Measurements from ENCODE around the gene ZSCAN31.

The ZSCAN31 gene

DNA sequence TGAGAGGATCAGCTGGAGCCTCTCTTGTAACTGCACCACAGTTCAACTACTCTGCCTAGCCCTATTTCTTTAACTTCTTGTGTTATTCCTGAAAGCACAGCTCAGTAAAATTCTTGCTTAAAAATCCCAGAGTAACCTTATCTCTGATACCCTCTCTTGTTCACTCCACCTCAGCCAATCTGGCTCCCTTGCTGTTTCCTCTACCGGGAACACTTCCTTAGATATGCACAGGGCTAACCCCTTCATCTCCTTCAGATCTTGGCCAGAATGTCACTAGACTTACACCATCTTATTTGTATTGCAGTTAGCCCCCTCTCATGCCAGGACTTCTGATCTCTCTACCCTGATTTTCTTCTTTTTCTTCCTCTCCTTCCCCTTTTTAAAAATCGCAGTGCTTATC is 11.2 kb upstream of the ZSCAN31 start:
- no peak for TF ChIP-seq CTCF (IDR thresholded peaks at IDR 0.05; ENCODE audit: low read depth, low read length)
- no peak for DNase-seq (ENCODE audit: low read depth in 2 of 2)
- H3K4me3 ChIP-seq (replicated peaks in 1 of 2; ENCODE audit: low read depth in 2 of 2, low read length in 2 of 2), result no peak overlapping the region

DNA sequence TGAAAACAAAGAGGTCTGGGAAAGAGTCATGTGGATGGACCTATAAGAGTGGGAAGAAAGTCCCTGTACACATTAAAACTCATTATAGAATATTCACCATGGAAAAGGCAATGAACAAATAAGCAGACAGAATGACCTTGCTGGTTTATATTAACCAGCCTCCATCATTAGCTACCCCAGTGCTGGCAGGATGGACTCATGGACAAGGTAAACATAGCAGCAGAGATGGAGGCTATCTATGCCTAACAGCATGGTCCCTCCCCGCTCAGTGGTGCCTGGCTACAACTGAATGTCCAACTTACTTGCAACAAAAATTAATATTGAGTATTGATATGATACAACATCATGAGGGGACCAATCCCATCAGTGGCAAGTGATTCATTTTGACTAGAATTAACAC is 9.3 kb upstream of the ZSCAN31 start:
- TF ChIP-seq CTCF (IDR thresholded peaks at IDR 0.05; ENCODE audit: low read depth, low read length), result no peak
- DNase-seq (ENCODE audit: low read depth in 2 of 2), result no peak
- no peak overlapping the region for H3K4me3 ChIP-seq (replicated peaks in 1 of 2; ENCODE audit: low read depth in 2 of 2, low read length in 2 of 2)

GRCh38 chr6:28343898-28344677 is 8.1 kb upstream of the ZSCAN31 start:
- no peak for TF ChIP-seq CTCF (IDR thresholded peaks at IDR 0.05; ENCODE audit: low read depth, low read length)
- DNase-seq (ENCODE audit: low read depth in 2 of 2), result no peak
- H3K4me3 ChIP-seq (replicated peaks in 1 of 2; ENCODE audit: low read depth in 2 of 2, low read length in 2 of 2), result no peak overlapping the region

DNA sequence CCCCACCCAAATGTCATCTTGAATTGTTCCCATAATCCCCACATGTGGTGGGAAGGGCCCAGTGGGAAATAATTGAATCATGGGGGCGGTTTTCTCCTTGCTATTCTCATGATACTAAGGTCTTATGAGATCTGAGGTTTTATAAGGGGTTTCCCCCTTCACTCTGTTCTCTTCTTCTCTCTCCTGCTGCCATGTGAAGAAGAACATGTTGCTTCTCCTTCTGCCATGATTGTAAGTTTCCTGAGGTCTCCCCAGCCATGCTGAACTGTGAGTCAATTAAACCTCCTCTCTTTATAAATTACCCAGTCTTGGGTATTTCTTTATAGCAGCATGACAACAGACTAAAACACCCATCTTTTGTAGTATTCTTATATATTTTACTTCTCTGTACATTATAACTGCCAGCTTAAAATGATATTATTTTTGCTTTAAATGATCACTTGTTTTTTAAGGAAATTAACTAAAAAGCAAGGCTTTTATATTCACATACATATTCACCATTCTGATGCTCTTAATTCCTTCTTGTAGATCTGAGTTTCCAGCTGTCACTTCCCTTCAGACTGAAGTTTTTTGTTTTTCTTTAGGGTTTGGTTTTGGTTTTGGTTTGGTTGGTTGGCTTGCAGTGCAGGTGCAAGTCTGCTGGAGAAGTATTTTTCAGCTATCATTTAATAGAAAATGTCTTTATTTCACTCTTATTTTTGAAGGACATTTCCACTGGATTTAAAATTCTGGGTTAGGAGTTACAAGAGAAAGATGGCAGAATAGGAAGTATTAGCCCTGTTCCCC is 4.6 kb upstream of the ZSCAN31 start:
- TF ChIP-seq CTCF (IDR thresholded peaks at IDR 0.05; ENCODE audit: low read depth, low read length), result no peak
- DNase-seq (ENCODE audit: low read depth in 2 of 2), result no peak
- H3K4me3 ChIP-seq (replicated peaks in 1 of 2; ENCODE audit: low read depth in 2 of 2, low read length in 2 of 2), result no peak overlapping the region

- DNase-seq (ENCODE audit: low read depth in 2 of 2), result no peak
- TF ChIP-seq CTCF (IDR thresholded peaks at IDR 0.05; ENCODE audit: low read depth, low read length), result no peak
- H3K4me3 ChIP-seq (replicated peaks in 1 of 2; ENCODE audit: low read depth in 2 of 2, low read length in 2 of 2), result no peak overlapping the region
These were observed 1.2 kb upstream of the ZSCAN31 start for GRCh38 chr6:28337121-28337520.

- DNase-seq (ENCODE audit: low read depth in 2 of 2), result peak; percentile 35 to 43
- TF ChIP-seq CTCF (IDR thresholded peaks at IDR 0.05; ENCODE audit: low read depth, low read length), result no peak
- peak overlapping the region; percentile 68 to 69 for H3K4me3 ChIP-seq (replicated peaks in 1 of 2; ENCODE audit: low read depth in 2 of 2, low read length in 2 of 2)
These were observed 554 bp upstream of the ZSCAN31 start for GRCh38 chr6:28336284-28337120.

Measured in cardiac fibroblast (primary cell).